SU-DHL-6 (cell line): Measurements from ENCODE around the gene KRABD2.

ENCODE experiments used
- H2AFZ ChIP-seq: fragments of 200-600 bp; sonication (generic); 2 replicates; pipeline ENCODE4 v1.6.1; 2014; ENCODE audit warnings: low read depth, mild to moderate bottlenecking, moderate library complexity, mixed read lengths, antibody characterized with exemption, low read length; ENCODE audit not compliant: severe bottlenecking
- H3F3A ChIP-seq: fragments of 200-600 bp; shearing (Covaris generic); 2 replicates; pipeline ENCODE4 v1.6.0; 2016; ENCODE audit warnings: antibody characterized with exemption, mild to moderate bottlenecking; ENCODE audit not compliant: insufficient read depth
- H3K27ac ChIP-seq: fragments of 200-600 bp; sonication (generic); 2 replicates; pipeline ENCODE4 v1.5.1; 2016; ENCODE audit warnings: low read depth, mild to moderate bottlenecking, low read length, moderate library complexity, mixed read lengths
- H3K27me3 ChIP-seq: fragments of 200-600 bp; sonication (generic), shearing (Covaris generic); 2 replicates; pipeline ENCODE4 v1.6.0; 2014; ENCODE audit warnings: mild to moderate bottlenecking, low read length
- H3K36me3 ChIP-seq: fragments of 200-600 bp; sonication (generic); 2 replicates; pipeline ENCODE4 v1.6.1; 2014; ENCODE audit warnings: mild to moderate bottlenecking, low read length, mixed read lengths
- H3K4me2 ChIP-seq: fragments of 300-600, 200-600 bp; shearing (Covaris generic), sonication (generic); 2 replicates; pipeline ENCODE4 v1.6.0; 2014; ENCODE audit warnings: low read length, low read depth, mild to moderate bottlenecking; ENCODE audit not compliant: poor library complexity, severe bottlenecking
- H3K4me3 ChIP-seq: fragments of 200-600 bp; sonication (generic); 2 replicates; pipeline ENCODE4 v1.5.1; 2014; ENCODE audit warnings: antibody characterized with exemption, low read length, mild to moderate bottlenecking, mixed read lengths; ENCODE audit not compliant: insufficient read depth, poor library complexity, severe bottlenecking
- H3K79me2 ChIP-seq: fragments of 200-600 bp; sonication (generic); 2 replicates; pipeline ENCODE4 v1.6.1; 2014; ENCODE audit warnings: mild to moderate bottlenecking, low read length, moderate library complexity; ENCODE audit not compliant: insufficient read depth
- H3K9ac ChIP-seq: fragments of 200-600 bp; sonication (generic); 2 replicates; pipeline ENCODE4 v1.7.0; 2014; ENCODE audit warnings: mild to moderate bottlenecking, low read length
- H3K9me2 ChIP-seq: fragments of 200-600 bp; sonication (generic); replicated peaks from 2 replicates; pipeline ENCODE4 v1.6.1; 2014; ENCODE audit warnings: low read length; ENCODE audit not compliant: insufficient read depth
- H3K9me3 ChIP-seq: fragments of 200-600 bp; sonication (generic); 2 replicates; pipeline ENCODE4 v1.6.1; 2014; ENCODE audit warnings: low read length, mixed read lengths; ENCODE audit not compliant: insufficient read depth
- H4K20me1 ChIP-seq: fragments of 200-600 bp; sonication (generic); 2 replicates; pipeline ENCODE4 v1.6.1; 2014; ENCODE audit warnings: low read depth, mild to moderate bottlenecking, antibody characterized with exemption, low read length, moderate library complexity, mixed read lengths
- EZH2phosphoT487 ChIP-seq: fragments of 200-600 bp; sonication (generic), shearing (Covaris generic); conservative IDR thresholded peaks from 2 replicates; pipeline ENCODE4 v1.6.1; 2018; ENCODE audit warnings: mild to moderate bottlenecking, antibody characterized with exemption, low read length, moderate library complexity, mixed read lengths
- TF ChIP-seq, protein P1 (sequence below): fragments of 200-600 bp; sonication (generic); IDR thresholded peaks from one replicate; pipeline ENCODE4 v1.5.1; 2017; ENCODE audit warnings: antibody characterized with exemption, mild to moderate bottlenecking, low read length, moderate library complexity; ENCODE audit not compliant: insufficient read depth, poor library complexity, severe bottlenecking

KRABD2 gene

DNA sequence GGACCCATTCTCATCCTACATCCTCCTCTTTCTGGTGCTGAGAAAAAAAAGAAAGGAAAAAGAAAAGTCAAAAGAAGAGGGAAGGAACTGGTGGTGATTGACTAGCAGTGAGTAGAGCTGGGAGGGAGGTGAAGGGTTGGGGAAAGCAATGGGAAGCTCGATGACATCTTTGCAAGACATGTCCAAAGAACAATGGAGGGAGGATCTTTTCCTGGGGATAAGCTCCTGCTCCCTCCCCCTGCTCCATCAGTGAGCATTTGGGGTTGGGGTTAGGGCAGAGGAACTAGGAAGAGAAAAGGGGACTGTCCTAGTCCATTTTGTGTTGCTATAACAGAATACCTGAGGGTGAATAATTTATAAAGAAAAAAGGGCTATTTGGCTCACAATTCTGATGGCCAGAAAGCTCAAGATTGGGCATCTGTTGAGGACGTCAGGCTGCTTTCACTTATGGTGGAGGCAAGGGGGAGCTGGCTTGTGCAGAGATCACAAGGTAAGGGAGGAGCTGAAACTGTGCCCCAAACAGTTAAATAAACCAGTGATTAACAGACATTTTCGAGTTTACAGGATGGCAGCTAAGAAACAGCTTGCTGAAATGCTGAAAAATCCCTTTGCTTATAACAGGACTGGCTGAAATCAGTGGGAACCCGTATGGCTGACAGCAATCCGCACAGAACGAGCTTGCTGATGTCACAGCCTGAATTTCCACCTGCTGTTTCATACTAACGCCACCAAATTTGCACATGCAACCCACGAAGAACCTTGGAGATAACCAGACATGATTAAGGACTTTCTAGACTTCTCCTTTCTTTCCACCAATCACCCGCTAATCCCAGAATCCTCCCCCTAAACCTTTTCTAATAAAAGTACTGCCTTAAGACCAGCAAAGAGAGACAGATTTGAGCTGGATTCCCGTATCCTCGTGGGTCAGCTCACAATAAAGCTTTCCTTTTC is 38.4 kb downstream of the KRABD2 start:
- Histone ChIP-seq H3K9me3 (no peaks in the 10 kb centered on the region), H3K79me2 (no peaks in the 10 kb centered on the region), H3K27ac (no peak overlapping the region), H3K9ac (no peak overlapping the region), H3K27me3 (no peaks in the 10 kb centered on the region), H2AFZ (no peak overlapping the region), H3F3A (no peaks in the 10 kb centered on the region), H3K9me2 (no peaks in the 10 kb centered on the region), H3K4me3 (no peak overlapping the region), H3K36me3 (no peaks in the 10 kb centered on the region), H3K4me2 (no peak overlapping the region), H4K20me1 (no peaks in the 10 kb centered on the region)
- TF ChIP-seq, protein P1, sequence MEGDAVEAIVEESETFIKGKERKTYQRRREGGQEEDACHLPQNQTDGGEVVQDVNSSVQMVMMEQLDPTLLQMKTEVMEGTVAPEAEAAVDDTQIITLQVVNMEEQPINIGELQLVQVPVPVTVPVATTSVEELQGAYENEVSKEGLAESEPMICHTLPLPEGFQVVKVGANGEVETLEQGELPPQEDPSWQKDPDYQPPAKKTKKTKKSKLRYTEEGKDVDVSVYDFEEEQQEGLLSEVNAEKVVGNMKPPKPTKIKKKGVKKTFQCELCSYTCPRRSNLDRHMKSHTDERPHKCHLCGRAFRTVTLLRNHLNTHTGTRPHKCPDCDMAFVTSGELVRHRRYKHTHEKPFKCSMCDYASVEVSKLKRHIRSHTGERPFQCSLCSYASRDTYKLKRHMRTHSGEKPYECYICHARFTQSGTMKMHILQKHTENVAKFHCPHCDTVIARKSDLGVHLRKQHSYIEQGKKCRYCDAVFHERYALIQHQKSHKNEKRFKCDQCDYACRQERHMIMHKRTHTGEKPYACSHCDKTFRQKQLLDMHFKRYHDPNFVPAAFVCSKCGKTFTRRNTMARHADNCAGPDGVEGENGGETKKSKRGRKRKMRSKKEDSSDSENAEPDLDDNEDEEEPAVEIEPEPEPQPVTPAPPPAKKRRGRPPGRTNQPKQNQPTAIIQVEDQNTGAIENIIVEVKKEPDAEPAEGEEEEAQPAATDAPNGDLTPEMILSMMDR, result no peak
- no peak for TF ChIP-seq EZH2phosphoT487

DNA sequence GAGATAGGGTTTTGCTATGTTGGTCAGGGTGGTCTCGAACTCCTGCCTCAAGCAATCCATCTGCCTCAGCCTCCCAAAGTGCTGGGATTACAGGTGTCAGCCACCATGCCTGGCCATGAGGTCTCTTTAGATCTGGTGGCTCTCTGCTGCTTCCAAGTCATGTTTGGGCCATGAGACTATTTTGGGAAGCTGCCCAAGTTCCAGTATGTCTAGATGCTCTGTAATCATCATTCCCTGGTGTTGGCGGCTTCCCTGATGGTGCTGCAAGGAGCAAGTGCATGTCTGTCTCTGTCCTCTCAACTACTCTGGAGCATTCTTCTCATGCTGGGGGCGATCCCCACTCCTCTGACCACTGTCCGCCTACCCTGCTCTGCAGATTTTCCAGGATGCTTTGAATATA is 43.2 kb downstream of the KRABD2 start:
- no peak overlapping the region for H3K4me3 ChIP-seq
- H3K9ac ChIP-seq, result no peak overlapping the region
- H3K9me2 ChIP-seq, result no peaks in the 10 kb centered on the region
- H3F3A ChIP-seq, result no peaks in the 10 kb centered on the region
- no peaks in the 10 kb centered on the region for H3K27me3 ChIP-seq
- no peak for TF ChIP-seq EZH2phosphoT487
- TF ChIP-seq, protein P1, result no peak
- H3K9me3 ChIP-seq, result no peaks in the 10 kb centered on the region
- H3K36me3 ChIP-seq, result no peaks in the 10 kb centered on the region
- no peak overlapping the region for H3K4me2 ChIP-seq
- no peaks in the 10 kb centered on the region for H4K20me1 ChIP-seq
- H3K79me2 ChIP-seq, result no peaks in the 10 kb centered on the region
- H2AFZ ChIP-seq, result no peak overlapping the region
- H3K27ac ChIP-seq, result no peak overlapping the region

DNA sequence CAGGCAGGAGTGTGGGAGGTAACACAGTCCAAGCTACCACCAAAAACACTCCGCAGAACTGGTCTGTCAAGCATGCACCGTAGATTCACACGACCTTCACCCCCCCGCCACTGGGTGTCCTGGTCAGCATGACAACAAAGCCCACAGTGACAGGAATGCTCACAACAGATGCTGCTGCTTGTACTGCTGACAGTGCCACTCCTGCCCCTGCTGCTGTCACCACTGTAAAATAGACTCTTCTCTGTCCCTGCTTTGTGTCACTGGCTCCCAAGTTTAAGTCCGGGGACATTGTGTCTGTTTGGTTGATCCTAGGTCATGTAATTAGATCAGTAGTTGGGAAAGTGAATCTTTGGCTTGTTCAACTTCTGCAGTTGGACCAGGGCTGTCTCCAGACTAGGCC is 43.8 kb downstream of the KRABD2 start:
- H3K27ac ChIP-seq, result no peak overlapping the region
- no peak for TF ChIP-seq EZH2phosphoT487
- TF ChIP-seq, protein P1, result no peak
- no peak overlapping the region for H3K4me2 ChIP-seq
- no peaks in the 10 kb centered on the region for H3K27me3 ChIP-seq
- no peak overlapping the region for H3K4me3 ChIP-seq
- no peaks in the 10 kb centered on the region for H3K36me3 ChIP-seq
- no peak overlapping the region for H3K9ac ChIP-seq
- no peaks in the 10 kb centered on the region for H3K9me3 ChIP-seq
- H3K79me2 ChIP-seq, result no peaks in the 10 kb centered on the region
- H2AFZ ChIP-seq, result no peak overlapping the region
- no peaks in the 10 kb centered on the region for H4K20me1 ChIP-seq
- no peaks in the 10 kb centered on the region for H3F3A ChIP-seq
- H3K9me2 ChIP-seq, result no peaks in the 10 kb centered on the region
